Osteocyte (in vitro differentiated cells): ENCODE measurements around the gene CKAP2. TPM values are rescaled to one million over a fixed set of nuclear protein-coding genes. Genes with fewer than 3 reads are reported as not detected.

Experiments
- DNase-seq: peaks from one replicate; pipeline ENCODE4 v3.0.0; 2021; ENCODE audit warnings: mixed read lengths; ENCODE audit not compliant: unreplicated experiment; ENCODE audit errors: extremely low spot score
- H3K27ac Mint-ChIP-seq: one replicate; pipeline ENCODE4 v1.8.0; 2021; ENCODE audit warnings: mild to moderate bottlenecking, mixed read lengths; ENCODE audit not compliant: unreplicated experiment
- H3K27me3 Mint-ChIP-seq: one replicate; pipeline ENCODE4 v1.8.0; 2021; ENCODE audit warnings: mixed read lengths; ENCODE audit not compliant: unreplicated experiment
- H3K36me3 Mint-ChIP-seq: one replicate; pipeline ENCODE4 v1.8.0; 2021; ENCODE audit warnings: mixed read lengths; ENCODE audit not compliant: unreplicated experiment
- H3K4me1 Mint-ChIP-seq: one replicate; pipeline ENCODE4 v1.8.0; 2021; ENCODE audit warnings: mixed read lengths; ENCODE audit not compliant: unreplicated experiment
- H3K4me3 Mint-ChIP-seq: one replicate; pipeline ENCODE4 v1.8.0; 2021; ENCODE audit warnings: mild to moderate bottlenecking, moderate library complexity, mixed read lengths; ENCODE audit not compliant: unreplicated experiment
- H3K9me3 Mint-ChIP-seq: one replicate; pipeline ENCODE4 v1.8.0; 2021; ENCODE audit warnings: mixed read lengths; ENCODE audit not compliant: unreplicated experiment
- total RNA-seq: library from RNA; stranded (reverse); gene quantifications from 2 replicates; pipeline ENCODE4 v1.2.1, GENCODE V29; 2021
- TF ChIP-seq, protein P1 (sequence below): fragments of 200-600 bp; sonication (generic); IDR thresholded peaks from 2 replicates; pipeline ENCODE4 v1.5.0; 2021; ENCODE audit warnings: antibody characterized with exemption, mild to moderate bottlenecking, moderate library complexity

The CKAP2 gene
- total RNA-seq, 1 donor from 2014 or later: 25.8 TPM

DNA sequence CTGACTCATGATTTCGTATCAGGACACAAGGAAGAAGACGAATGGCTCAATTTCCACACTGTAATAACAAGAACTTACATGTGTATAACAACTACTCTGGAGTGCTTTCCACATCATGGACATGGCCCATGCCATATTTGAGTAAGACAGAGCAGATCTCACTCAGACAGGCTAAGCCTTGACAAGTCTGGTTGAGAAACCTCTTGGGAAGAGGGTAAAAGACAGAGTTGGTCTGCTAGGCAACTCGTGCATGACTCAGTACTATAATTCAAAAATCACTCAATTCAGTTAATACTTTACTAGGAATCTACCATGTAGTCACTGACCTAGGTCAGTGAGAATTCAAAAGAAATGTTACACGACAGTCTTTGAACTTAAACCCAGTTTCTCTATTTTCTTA is 43.6 kb upstream of the CKAP2 start:
- peak overlapping the region; percentile 13 for H3K27ac Mint-ChIP-seq

DNA sequence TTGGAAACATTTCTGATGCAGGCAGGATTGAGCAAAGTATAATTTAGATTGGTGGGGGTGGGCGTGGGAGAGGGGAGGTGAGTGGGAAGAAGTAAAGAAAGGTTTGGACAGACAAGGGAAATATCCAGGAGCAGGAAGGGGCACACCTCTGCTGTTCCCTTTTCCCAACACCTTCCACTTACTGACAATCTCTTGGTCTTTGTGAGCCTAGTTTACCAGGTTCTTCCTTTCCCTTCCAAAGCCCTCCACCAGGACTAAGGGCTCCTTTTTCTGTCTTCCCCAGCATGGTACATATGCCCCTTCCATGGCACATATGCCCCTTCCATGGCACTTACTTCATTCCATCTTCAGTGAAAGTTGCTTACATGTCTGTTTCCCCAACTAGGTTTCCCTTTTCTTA is 43.1 kb upstream of the CKAP2 start:
- TF ChIP-seq, protein P1, sequence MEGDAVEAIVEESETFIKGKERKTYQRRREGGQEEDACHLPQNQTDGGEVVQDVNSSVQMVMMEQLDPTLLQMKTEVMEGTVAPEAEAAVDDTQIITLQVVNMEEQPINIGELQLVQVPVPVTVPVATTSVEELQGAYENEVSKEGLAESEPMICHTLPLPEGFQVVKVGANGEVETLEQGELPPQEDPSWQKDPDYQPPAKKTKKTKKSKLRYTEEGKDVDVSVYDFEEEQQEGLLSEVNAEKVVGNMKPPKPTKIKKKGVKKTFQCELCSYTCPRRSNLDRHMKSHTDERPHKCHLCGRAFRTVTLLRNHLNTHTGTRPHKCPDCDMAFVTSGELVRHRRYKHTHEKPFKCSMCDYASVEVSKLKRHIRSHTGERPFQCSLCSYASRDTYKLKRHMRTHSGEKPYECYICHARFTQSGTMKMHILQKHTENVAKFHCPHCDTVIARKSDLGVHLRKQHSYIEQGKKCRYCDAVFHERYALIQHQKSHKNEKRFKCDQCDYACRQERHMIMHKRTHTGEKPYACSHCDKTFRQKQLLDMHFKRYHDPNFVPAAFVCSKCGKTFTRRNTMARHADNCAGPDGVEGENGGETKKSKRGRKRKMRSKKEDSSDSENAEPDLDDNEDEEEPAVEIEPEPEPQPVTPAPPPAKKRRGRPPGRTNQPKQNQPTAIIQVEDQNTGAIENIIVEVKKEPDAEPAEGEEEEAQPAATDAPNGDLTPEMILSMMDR: no peak
- H3K27ac Mint-ChIP-seq: peak overlapping the region; percentile 20
- peaks cover 24% of the 10 kb centered on the region for H3K36me3 Mint-ChIP-seq
- H3K4me1 Mint-ChIP-seq: peaks cover 29% of the 10 kb centered on the region
- no peak overlapping the region for H3K4me3 Mint-ChIP-seq
- no peaks in the 10 kb centered on the region for H3K9me3 Mint-ChIP-seq
- no peak for DNase-seq
- H3K27me3 Mint-ChIP-seq: no peaks in the 10 kb centered on the region

More for the DNA sequence above, 43.6 kb upstream of the CKAP2 start:
- H3K27me3 Mint-ChIP-seq: no peaks in the 10 kb centered on the region
- peaks cover 20% of the 10 kb centered on the region for H3K36me3 Mint-ChIP-seq
- TF ChIP-seq, protein P1: no peak
- peaks cover 32% of the 10 kb centered on the region for H3K4me1 Mint-ChIP-seq
- no peak for DNase-seq
- no peaks in the 10 kb centered on the region for H3K9me3 Mint-ChIP-seq
- H3K4me3 Mint-ChIP-seq: no peak overlapping the region

DNA sequence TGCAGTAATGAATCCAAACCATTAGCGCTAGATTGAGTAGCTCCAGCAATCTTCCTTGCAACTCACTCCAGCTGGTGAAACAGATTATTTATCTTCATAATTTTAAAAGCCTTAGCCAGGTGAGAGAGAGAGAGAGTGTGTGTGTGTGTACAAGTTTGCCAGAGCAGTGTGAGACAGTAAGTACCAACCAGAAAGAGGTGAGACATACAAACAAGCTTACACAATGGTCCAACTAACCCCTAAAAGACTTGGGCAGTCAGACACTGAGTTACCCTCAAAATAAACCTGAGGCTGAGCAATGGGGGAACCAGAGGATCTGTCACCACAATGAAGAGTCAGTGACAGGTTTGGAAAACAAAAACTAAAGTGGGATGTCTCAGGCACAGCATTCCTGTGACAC is 41.2 kb upstream of the CKAP2 start:
- Mint-ChIP-seq H3K27me3 (no peaks in the 10 kb centered on the region), H3K9me3 (no peaks in the 10 kb centered on the region), H3K27ac (peak overlapping the region; percentile 88), H3K4me1 (peaks cover 29% of the 10 kb centered on the region), H3K36me3 (peaks cover 37% of the 10 kb centered on the region), H3K4me3 (no peak overlapping the region)
- DNase-seq: no peak
- TF ChIP-seq, protein P1: no peak

DNA sequence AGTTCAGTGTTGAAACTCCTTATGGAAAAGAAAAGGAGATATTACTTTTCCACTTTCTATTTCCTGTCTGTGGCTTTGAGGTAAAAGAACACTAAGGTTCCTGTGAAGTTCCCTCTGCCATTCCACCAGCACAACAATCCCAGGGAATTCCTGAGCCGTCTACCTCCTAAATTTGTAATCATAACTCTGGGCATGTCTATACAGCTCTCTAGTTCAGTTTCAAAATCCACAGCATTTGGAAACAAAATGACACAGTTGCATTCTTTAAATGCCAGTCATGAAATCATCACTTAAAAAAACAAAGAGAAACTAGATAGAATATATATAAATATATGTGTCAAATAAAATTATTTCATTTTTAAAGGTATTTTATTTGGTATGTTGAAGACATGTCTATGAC is 40.3 kb upstream of the CKAP2 start:
- Mint-ChIP-seq H3K9me3 (no peaks in the 10 kb centered on the region), H3K4me3 (no peak overlapping the region), H3K36me3 (peaks cover 42% of the 10 kb centered on the region), H3K4me1 (peaks cover 29% of the 10 kb centered on the region), H3K27me3 (no peaks in the 10 kb centered on the region), H3K27ac (peak overlapping the region; percentile 88)
- no peak for DNase-seq
- TF ChIP-seq, protein P1: no peak

DNA sequence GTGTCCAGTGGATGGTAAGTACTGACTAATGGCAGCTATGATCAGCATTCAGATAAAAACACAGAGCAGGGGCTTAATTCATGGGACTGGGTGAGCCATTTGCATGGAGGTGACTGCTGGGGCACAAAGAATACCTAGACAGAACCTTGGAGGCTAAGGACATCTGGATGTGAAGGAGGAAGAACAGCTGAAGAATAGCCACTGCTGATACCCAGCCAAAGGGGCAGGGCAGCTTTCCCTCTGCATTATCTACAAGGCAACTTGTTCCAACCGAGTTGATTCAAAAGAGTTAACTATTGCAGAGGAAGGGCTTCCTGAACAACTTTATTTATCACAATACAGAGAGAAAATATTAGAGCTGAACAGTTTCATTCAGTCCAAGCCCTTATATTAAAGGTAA is 36.2 kb upstream of the CKAP2 start:
- Mint-ChIP-seq H3K36me3 (peaks cover 49% of the 10 kb centered on the region), H3K27me3 (no peaks in the 10 kb centered on the region), H3K27ac (no peak overlapping the region), H3K4me1 (peaks cover 19% of the 10 kb centered on the region), H3K4me3 (no peak overlapping the region), H3K9me3 (no peaks in the 10 kb centered on the region)
- DNase-seq: no peak
- TF ChIP-seq, protein P1: no peak
